ENCODE measurements around the gene PRDM16.

DNA sequence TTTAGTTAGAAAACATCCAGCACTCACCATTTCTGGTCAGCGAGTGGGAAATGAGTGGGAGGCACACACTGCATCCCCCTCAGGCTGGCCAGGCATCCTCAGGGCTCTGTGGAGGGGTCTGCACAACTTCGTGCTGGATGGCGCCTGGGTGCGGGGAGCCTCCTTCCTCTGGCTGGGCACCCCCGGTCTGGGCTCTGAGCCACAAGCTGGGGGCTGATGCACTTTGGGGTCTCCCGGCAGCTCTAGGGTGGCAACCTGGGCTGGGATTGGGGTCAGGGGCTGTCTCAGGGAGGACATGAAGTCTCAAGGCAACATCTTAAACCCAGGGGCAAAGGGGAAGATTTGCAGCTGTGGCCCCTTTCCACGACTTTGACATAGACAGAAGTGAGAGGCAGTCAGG is 23.5 kb downstream of the PRDM16 start:
- TF ChIP-seq EZH2 (IDR thresholded peaks at IDR 0.05; ENCODE audit: borderline replicate concordance, low read length) (no peak), CTCF (conservative IDR thresholded peaks at IDR 0.05 in 1 of 2, IDR thresholded peaks at IDR 0.05 in 1 of 2; ENCODE audit: extremely low read depth in 1 of 2, insufficient read depth in 1 of 2, low read depth in 1 of 2, low read length in 2 of 2) (no peak)
